ENCODE data around the gene MAML3. TPM values are rescaled to one million over a fixed set of nuclear protein-coding genes. Genes with fewer than 3 reads are reported as not detected.

The MAML3 gene
- total RNA-seq, 1 experiment from 2014 or later: 12.1 TPM

GRCh38 chr4:139789096-139789654 lies 364.8 kb downstream of the MAML3 start:
- H3K27me3 ChIP-seq (replicated peaks; ENCODE audit: control insufficient read depth, insufficient read depth, low read length): no peaks in the 10 kb centered on the region
- no peaks in the 10 kb centered on the region for H3K36me3 ChIP-seq (ENCODE audit: control insufficient read depth, insufficient read depth, low read length)
- Mint-ChIP-seq H3K27ac (ENCODE audit: unreplicated experiment) (no peak overlapping the region), H3K9me3 (ENCODE audit: unreplicated experiment) (no peaks in the 10 kb centered on the region), H3K4me3 (ENCODE audit: unreplicated experiment) (no peak overlapping the region), H3K36me3 (ENCODE audit: insufficient read depth, unreplicated experiment) (no peaks in the 10 kb centered on the region), H3K4me1 (ENCODE audit: low read depth, unreplicated experiment) (peaks cover 7% of the 10 kb centered on the region), H3K27me3 (ENCODE audit: insufficient read depth, unreplicated experiment) (no peaks in the 10 kb centered on the region)
- DNase-seq: no peak
- TF ChIP-seq CTCF (IDR thresholded peaks at IDR 0.05; ENCODE audit: insufficient read depth in 1 of 2, low read depth in 1 of 2, low read length in 1 of 2, severe bottlenecking in 1 of 2, unreplicated experiment in 1 of 2): no peak
- BruUV-seq (replicated peaks): no TSS peak
- ChIA-PET CTCF (no interaction called here), POLR2A (interaction anchor here (0.6 kb wide), 1 partner anchor 43 kb away, joined by 3 read pairs; no protein-coding TSS in a partner anchor)
- intact Hi-C loops (cut with micrococcal nuclease; ENCODE audit: unreplicated experiment): no loop called here
- H3K9me3 ChIP-seq: no peaks in the 10 kb centered on the region
- H3K4me1 ChIP-seq: no peaks in the 10 kb centered on the region
- H3K4me3 ChIP-seq (ENCODE audit: low read depth, low read length): no peak overlapping the region

- intact Hi-C loops (cut with micrococcal nuclease; ENCODE audit: unreplicated experiment): no loop called here
- ChIA-PET POLR2A (no interaction called here), CTCF (no interaction called here)
- H3K4me3 ChIP-seq (ENCODE audit: low read depth, low read length): no peak overlapping the region
- Mint-ChIP-seq H3K27me3 (ENCODE audit: insufficient read depth, unreplicated experiment) (no peaks in the 10 kb centered on the region), H3K27ac (ENCODE audit: unreplicated experiment) (no peak overlapping the region), H3K36me3 (ENCODE audit: insufficient read depth, unreplicated experiment) (no peaks in the 10 kb centered on the region), H3K4me1 (ENCODE audit: low read depth, unreplicated experiment) (peaks cover 7% of the 10 kb centered on the region), H3K9me3 (ENCODE audit: unreplicated experiment) (no peaks in the 10 kb centered on the region), H3K4me3 (ENCODE audit: unreplicated experiment) (no peak overlapping the region)
- H3K9me3 ChIP-seq: no peaks in the 10 kb centered on the region
- no peaks in the 10 kb centered on the region for H3K36me3 ChIP-seq (ENCODE audit: control insufficient read depth, insufficient read depth, low read length)
- no peak for DNase-seq
- TF ChIP-seq CTCF (IDR thresholded peaks at IDR 0.05; ENCODE audit: insufficient read depth in 1 of 2, low read depth in 1 of 2, low read length in 1 of 2, severe bottlenecking in 1 of 2, unreplicated experiment in 1 of 2): no peak
- BruUV-seq (replicated peaks): no TSS peak
- H3K4me1 ChIP-seq: no peaks in the 10 kb centered on the region
- H3K27me3 ChIP-seq (replicated peaks; ENCODE audit: control insufficient read depth, insufficient read depth, low read length): no peaks in the 10 kb centered on the region
Observed at GRCh38 chr4:139786494-139787354, 367.3 kb downstream of the MAML3 start.

GRCh38 chr4:139785356-139785755 lies 368.6 kb downstream of the MAML3 start:
- CTCF ChIA-PET: interaction anchor here (0.5 kb wide), 1 partner anchor 92 kb away, joined by 5 read pairs; no protein-coding TSS in a partner anchor
- Mint-ChIP-seq H3K36me3 (ENCODE audit: insufficient read depth, unreplicated experiment) (no peaks in the 10 kb centered on the region), H3K27me3 (ENCODE audit: insufficient read depth, unreplicated experiment) (no peaks in the 10 kb centered on the region), H3K9me3 (ENCODE audit: unreplicated experiment) (no peaks in the 10 kb centered on the region), H3K4me1 (ENCODE audit: low read depth, unreplicated experiment) (peaks cover 7% of the 10 kb centered on the region), H3K4me3 (ENCODE audit: unreplicated experiment) (no peak overlapping the region), H3K27ac (ENCODE audit: unreplicated experiment) (no peak overlapping the region)
- intact Hi-C loops (cut with micrococcal nuclease; ENCODE audit: unreplicated experiment): no loop called here
- POLR2A ChIA-PET: no interaction called here
- no peak overlapping the region for H3K4me3 ChIP-seq (ENCODE audit: low read depth, low read length)
- DNase-seq: no peak
- H3K27me3 ChIP-seq (replicated peaks; ENCODE audit: control insufficient read depth, insufficient read depth, low read length): no peaks in the 10 kb centered on the region
- H3K9me3 ChIP-seq: no peaks in the 10 kb centered on the region
- no TSS peak for BruUV-seq (replicated peaks)
- H3K36me3 ChIP-seq (ENCODE audit: control insufficient read depth, insufficient read depth, low read length): no peaks in the 10 kb centered on the region
- H3K4me1 ChIP-seq: no peaks in the 10 kb centered on the region
- TF ChIP-seq CTCF (IDR thresholded peaks at IDR 0.05; ENCODE audit: insufficient read depth in 1 of 2, low read depth in 1 of 2, low read length in 1 of 2, severe bottlenecking in 1 of 2, unreplicated experiment in 1 of 2): no peak

All from Caco-2 (cell line).